HG02798 (cell line): Measurements from ENCODE around the gene FBXW11.
A peak's percentile ranks its signal among the peaks of the same experiment; 100 is the strongest.
"Not testable (repeated sequence)": the region's sequence is repeated elsewhere in the genome, so short reads cannot be mapped to it uniquely, and the experiment has no call there.

ENCODE experiments used
- ATAC-seq: cut with Tn5 transposase; IDR thresholded peaks from one replicate; pipeline ENCODE4 v1.9.1; 2021; ENCODE audit warnings: mild to moderate bottlenecking; ENCODE audit not compliant: unreplicated experiment, poor library complexity

The FBXW11 gene

DNA sequence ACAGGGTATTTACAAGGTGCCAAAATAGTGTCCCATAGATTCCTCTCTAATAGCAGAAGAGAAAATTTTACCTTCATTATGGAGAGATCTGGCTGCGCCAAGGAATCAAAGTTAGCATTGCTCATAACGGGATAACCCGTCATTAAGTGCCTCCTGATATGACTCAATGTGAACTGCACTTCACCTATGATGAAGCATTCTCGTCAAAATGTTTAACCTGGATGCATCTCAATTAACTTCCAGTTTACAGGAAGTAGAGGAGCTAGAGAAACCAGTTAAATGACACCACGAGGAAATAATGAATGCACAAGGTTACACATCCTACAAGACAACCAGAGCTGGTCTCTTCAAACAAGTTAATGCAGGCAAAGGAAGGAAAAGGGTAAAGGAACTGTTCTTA lies 17.2 kb downstream of the FBXW11 start:
- ATAC-seq = peak; percentile 68

GRCh38 chr5:171986772-171987171 lies 19.7 kb downstream of the FBXW11 start:
- ATAC-seq = no peak

DNA sequence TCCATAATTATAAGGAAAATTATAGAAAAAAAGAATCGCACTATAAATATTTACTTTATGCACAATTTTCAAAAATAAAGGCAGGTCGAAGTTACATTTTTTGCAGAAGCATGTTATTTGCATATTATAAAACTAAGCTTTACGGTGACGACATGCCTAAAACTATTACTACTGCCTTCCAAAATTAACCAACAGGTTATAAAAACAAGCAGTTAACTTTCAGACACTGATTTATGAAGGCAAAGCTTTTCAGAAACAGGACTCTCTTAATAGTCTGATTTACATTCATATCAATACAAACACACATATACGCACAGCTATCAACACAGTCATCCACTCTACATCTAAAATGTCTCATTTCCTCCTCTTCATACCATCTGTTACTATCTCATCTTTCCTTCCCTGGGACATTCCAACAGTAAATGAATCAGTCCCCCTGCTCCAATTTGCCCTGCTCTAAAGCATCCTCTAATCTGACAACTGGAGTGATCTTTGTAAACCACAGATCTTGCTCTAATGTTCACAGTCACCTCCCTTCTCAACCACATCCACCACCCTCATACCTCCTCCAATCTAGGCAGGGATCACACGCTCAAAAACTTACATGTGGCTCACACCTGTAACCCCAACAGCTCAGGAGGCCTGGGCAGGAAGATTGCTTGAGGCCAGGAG lies 21.6 kb downstream of the FBXW11 start:
- no peak for ATAC-seq

- ATAC-seq = no peak
Measured at GRCh38 chr5:171981847-171982246, 24.6 kb downstream of the FBXW11 start.

DNA sequence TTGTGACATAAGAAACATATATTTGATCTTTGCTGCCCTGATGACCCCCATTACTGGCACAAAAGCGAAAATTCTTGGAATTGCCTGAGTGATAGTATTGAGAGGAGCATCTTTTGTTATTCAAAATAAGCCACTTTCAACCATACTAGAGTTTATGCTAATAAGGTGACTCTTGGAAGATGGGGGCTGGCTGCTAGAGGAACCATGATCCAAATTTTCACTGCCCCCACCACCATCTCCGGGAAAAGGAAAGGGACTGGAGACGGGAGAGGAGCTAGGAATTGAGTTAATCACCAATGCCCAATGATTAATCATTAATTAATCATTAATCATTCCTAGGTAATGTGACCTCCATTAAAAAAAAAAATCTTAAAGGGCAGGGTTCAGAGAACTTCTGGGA lies 25.6 kb downstream of the FBXW11 start:
- ATAC-seq = no peak

DNA sequence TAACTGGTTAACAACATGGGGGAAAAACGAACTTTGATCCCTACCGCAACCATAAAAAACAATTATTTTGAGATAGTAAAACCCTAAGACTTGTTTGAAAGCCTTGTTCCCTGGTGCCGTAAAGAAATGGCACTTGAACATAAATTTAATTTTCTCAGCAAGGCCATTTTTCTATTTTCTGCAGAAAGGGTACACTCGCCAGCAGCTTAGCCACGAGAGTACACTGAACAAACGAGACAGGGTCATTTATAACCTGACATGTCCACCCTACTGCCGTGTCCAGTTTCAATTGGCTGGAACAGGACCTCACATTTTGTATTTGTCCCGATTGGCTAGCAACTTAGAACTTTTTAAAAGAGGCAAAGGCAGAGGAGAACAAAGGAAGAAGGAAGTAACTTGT lies 26.8 kb downstream of the FBXW11 start:
- ATAC-seq = no peak

- ATAC-seq = no peak
Measured at GRCh38 chr5:171978519-171978918, 27.9 kb downstream of the FBXW11 start.

DNA sequence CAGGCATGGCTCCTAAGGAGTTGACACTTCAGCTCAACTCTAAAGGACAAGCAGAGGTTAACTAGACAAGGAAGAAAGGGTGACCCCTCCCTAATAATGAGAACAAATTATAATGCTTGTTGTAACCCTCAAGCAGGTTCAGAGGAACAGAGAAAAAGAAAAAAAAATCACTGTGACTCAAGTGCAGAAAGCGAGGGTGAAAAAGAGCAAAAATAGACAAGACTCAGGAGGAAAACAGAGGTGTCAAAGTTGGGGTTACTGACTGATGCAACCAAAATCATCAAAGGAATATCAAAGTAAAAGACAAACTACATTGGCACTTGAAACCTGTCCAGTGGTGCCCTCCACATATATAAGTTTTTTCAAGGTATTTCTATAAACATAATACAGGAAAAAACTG lies 28.4 kb downstream of the FBXW11 start:
- ATAC-seq = no peak

DNA sequence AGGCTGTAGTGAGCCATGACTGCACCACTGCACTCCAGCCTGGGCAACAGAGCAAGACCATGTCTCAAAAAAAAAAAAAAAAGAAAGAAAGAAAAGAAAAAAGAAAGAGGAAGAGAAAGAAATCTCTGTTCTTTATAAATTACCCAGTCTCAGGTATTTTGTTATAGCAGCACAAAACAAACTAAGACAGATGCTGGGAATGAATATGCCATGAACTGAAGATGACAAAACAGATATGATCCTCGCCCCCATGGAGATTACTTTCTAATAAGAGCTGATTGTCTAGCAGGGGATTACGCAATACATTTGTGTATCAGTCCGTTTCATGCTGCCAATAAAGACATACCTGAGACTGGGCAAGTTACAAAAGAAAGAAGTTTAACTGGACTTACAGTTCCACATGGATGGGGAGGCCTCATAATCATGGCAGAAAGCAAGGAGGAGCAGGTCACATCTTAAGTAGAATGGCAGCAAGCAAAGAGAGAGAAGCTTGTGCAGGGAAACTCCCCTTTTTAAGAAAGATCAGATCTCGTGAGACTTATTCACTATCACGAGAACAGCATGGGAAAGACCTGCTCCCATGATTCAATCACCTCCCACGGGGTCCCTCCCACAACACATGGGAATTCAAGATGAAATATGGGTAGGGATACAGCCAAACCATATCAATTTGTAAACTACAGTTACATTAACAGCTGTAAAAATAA lies 29.0 kb downstream of the FBXW11 start:
- not testable (repeated sequence) for ATAC-seq

GRCh38 chr5:171975877-171976667 lies 30.4 kb downstream of the FBXW11 start:
- ATAC-seq = no peak

DNA sequence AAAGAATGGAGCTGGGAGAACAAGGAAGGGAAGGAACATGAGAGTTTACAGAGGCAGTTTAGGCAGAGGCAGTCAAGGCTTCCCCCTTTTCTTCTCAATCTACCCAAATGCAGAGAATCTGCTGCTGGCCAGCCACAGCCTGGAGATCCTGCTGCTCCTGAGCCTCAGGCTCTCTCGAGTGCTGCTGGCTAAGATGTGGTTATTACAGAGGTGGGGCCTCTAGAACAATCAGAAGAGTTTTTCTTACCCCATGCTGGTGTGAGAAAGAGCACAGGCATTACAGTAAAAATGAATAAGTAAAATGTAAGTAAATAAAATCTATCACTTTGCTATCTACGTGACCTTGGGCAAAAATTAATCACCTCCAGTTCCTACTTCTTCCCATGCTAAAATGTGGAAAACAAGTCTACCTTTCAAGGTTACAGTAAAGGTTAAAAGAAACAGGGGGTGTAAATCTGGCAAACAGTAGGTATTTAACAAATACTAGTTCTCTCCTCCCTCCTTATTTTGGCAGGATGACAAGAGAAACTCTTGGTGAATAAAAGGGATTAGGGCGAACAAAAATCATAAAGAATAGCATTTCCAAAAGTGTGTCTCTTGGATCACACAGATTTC lies 31.1 kb downstream of the FBXW11 start:
- no peak for ATAC-seq

GRCh38 chr5:171970826-171971225 lies 35.6 kb downstream of the FBXW11 start:
- ATAC-seq = no peak

- ATAC-seq = no peak
Measured at GRCh38 chr5:171969288-171969880, 37.1 kb downstream of the FBXW11 start.

GRCh38 chr5:171968531-171968930 lies 37.9 kb downstream of the FBXW11 start:
- ATAC-seq = no peak

- no peak for ATAC-seq
Measured at GRCh38 chr5:171966964-171967363, 39.5 kb downstream of the FBXW11 start.

DNA sequence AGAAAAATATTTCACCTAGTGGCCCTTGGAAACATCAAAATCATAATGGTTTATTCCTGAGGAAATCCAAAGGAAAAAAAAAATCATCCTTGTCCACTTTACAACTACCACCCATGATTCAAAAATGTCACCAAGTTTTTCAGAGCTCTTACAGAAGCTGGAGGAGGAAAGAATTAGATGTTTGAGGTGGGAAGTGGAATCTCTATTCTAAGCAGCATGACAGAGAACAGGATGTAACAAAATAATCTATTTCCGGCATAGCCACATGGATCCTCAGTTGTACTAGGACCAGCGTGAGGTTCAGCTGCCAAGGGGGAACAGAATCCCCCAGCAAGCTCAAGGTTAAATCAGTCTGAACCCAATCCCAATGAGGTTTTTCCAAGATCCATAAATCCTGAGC lies 40.2 kb downstream of the FBXW11 start:
- no peak for ATAC-seq

DNA sequence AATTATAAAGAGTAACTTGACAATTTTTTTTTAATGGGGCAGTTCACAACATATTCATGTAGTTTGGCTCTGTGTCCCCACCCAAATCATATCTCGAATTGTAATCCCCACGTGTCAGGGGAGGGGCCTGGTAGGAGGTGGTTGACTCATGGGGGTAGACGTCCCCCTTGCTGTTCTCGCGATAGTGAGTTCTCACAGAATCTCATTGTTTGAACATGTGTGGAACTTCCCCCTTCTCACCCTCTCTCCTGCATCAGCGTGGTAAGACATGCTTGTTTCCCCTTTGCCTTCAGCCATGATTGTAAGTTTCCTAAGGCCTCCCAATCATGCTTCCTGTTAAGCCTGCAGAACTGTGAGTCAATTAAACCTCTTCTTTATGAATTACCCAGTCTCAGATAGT lies 40.7 kb downstream of the FBXW11 start:
- ATAC-seq = no peak

DNA sequence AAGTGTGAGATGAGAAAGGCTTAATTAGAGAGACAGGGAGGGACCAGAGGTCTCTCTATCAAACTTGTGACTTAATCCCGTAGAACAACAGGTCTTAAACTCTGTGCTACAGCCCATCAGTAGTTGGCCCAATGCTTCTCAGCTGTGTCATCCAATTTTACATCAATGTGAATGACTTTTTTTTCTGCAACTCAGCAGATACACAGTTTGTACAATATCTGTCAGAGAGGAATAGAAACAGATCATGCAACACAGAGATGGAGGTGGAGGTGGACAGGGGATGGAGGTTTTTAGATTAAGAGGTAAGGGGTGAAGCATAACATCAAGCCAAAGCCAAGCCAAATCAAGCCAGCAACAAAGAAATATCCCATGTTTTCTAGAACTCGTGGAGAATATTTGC lies 43.0 kb downstream of the FBXW11 start:
- ATAC-seq = no peak

DNA sequence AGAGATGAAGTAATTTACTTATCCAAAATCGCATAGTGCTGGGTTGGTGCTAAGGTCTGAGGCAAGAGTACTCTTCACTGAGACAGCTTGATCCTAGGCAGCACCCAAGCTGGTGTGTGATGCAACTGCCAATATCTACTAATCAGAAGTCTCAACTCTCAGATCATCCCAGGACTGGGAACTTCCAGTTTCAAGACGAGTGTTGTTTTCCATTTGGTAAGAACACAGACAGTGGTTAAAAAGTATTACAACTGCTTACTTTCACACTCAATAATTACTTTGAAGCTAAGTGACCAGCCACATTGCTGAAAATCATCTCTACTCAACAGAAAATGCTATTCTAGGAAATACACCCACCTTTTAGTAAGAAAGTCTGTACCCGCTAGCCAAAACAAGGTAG lies 45.3 kb downstream of the FBXW11 start:
- peak; percentile 71 for ATAC-seq

- ATAC-seq = peak; percentile 41
Measured at GRCh38 chr5:171957591-171958251, 48.7 kb downstream of the FBXW11 start.
